Parathyroid adenoma (tissue), 2 donors: ENCODE measurements around the gene TXLNA.

ENCODE experiments used
- H2AFZ ChIP-seq: fragments of 300-600 bp; sonication (generic); one replicate; pipeline ENCODE4 v1.7.0; 2017; ENCODE audit warnings: antibody characterized with exemption, mild to moderate bottlenecking
- H3K27ac ChIP-seq: fragments of 300-600 bp; sonication (generic); one replicate; pipeline ENCODE4 v1.7.0; 2017
- H3K27me3 ChIP-seq: fragments of 300-600 bp; sonication (generic); one replicate; pipeline ENCODE4 v1.7.0; 2017; ENCODE audit warnings: low read length; ENCODE audit not compliant: control insufficient read depth, insufficient read depth
- H3K36me3 ChIP-seq: fragments of 300-600 bp; sonication (generic); one replicate; pipeline ENCODE4 v1.7.0; 2017; ENCODE audit warnings: low read length; ENCODE audit not compliant: control insufficient read depth, insufficient read depth
- H3K4me1 ChIP-seq: fragments of 300-600 bp; sonication (generic); one replicate; pipeline ENCODE4 v1.7.0; 2017; ENCODE audit warnings: control low read depth
- H3K4me2 ChIP-seq: fragments of 300-600 bp; sonication (generic); one replicate; pipeline ENCODE4 v1.7.0; 2017; ENCODE audit warnings: low read length
- H3K4me3 ChIP-seq: fragments of 300-600 bp; sonication (generic); one replicate; pipeline ENCODE4 v1.7.0; 2017; ENCODE audit warnings: low read depth, low read length
- H3K79me2 ChIP-seq: fragments of 300-600 bp; sonication (generic); one replicate; pipeline ENCODE4 v1.7.0; 2017; ENCODE audit warnings: control low read depth
- H3K9ac ChIP-seq: fragments of 300-600 bp; sonication (generic); one replicate; pipeline ENCODE4 v1.7.0; 2017; ENCODE audit warnings: mild to moderate bottlenecking
- H3K9me3 ChIP-seq: fragments of 300-600 bp; sonication (generic); one replicate; pipeline ENCODE4 v1.7.0; 2017; ENCODE audit warnings: low read length; ENCODE audit not compliant: control insufficient read depth
- TF ChIP-seq, protein P1 (sequence below): fragments of 300-600 bp; sonication (generic); IDR thresholded peaks from one replicate; pipeline ENCODE4 v1.7.0; 2017; ENCODE audit warnings: antibody characterized with exemption, mild to moderate bottlenecking
- donor health status: primary hyperparathyroidism.

The TXLNA gene

DNA sequence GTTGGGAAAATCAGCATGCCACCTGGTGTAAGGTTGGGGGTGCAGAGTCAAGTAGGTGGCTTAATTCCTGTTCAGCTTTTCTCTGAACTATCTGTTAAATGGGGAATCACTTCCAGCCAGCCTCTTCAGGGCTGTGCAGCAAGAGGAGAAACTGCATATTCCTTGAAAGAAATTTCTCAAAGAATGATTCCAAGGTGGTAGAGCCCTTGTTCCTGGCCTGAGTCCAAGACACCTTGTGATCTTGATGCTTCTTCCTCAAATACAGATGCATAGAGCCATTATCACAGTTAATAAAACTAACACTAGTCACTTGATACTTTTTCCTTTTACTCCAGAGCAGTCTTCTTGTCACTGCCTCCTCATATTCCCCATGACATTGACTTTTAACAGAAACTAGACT is 5.2 kb downstream of the TXLNA start:
- Histone ChIP-seq H3K27ac (no peak overlapping the region), H3K9me3 (no peaks in the 10 kb centered on the region), H3K79me2 (peaks cover 16% of the 10 kb centered on the region), H3K4me2 (no peak overlapping the region), H3K4me1 (no peaks in the 10 kb centered on the region), H3K27me3 (no peaks in the 10 kb centered on the region), H3K9ac (no peak overlapping the region), H2AFZ (no peak overlapping the region), H3K36me3 (no peaks in the 10 kb centered on the region), H3K4me3 (no peak overlapping the region)
- TF ChIP-seq, protein P1, sequence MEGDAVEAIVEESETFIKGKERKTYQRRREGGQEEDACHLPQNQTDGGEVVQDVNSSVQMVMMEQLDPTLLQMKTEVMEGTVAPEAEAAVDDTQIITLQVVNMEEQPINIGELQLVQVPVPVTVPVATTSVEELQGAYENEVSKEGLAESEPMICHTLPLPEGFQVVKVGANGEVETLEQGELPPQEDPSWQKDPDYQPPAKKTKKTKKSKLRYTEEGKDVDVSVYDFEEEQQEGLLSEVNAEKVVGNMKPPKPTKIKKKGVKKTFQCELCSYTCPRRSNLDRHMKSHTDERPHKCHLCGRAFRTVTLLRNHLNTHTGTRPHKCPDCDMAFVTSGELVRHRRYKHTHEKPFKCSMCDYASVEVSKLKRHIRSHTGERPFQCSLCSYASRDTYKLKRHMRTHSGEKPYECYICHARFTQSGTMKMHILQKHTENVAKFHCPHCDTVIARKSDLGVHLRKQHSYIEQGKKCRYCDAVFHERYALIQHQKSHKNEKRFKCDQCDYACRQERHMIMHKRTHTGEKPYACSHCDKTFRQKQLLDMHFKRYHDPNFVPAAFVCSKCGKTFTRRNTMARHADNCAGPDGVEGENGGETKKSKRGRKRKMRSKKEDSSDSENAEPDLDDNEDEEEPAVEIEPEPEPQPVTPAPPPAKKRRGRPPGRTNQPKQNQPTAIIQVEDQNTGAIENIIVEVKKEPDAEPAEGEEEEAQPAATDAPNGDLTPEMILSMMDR, result no peak

DNA sequence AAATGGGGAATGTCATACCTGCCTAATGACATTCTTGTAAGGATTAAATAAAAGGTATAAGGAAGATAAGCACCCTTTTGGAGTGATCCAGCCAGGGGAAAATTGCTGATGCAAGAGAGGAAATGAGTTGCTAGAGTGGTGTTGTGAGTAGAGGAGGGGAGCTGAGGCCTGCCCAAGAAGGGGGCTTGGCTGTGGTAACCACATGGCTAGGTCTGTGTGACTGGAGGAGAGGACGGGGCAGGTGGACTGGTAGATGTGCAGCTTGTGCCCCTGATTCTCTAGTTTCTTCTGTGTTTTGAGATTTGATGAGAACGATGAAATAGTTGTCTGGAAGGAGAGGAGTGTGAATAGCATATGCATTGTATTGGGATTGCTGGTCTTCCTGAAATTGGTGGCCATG is 6.6 kb downstream of the TXLNA start:
- Histone ChIP-seq H2AFZ (no peak overlapping the region), H3K4me1 (no peaks in the 10 kb centered on the region), H3K79me2 (peaks cover 15% of the 10 kb centered on the region), H3K4me3 (no peak overlapping the region), H3K36me3 (no peaks in the 10 kb centered on the region), H3K27ac (no peak overlapping the region), H3K9me3 (no peaks in the 10 kb centered on the region), H3K27me3 (no peaks in the 10 kb centered on the region), H3K4me2 (no peak overlapping the region), H3K9ac (no peak overlapping the region)
- TF ChIP-seq, protein P1, result no peak

DNA sequence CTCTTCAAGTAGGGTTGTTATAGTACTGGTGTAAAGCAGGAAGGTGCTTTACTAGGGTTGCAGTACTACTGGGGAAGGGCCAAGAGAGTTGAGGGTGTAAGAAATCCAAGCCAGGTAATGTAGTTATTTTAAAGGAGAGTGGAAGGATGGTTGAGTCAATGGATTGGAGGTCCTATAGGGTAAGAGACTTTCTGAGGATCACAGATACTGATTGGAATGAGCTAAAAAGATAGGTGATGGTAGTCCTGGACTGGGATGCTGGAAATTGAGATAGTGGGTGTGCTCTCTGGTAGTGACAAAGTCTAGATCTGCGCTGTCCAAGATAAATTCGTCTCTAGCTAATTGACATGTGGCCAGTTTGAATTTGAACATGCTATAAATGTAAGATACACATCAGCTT is 7.0 kb downstream of the TXLNA start:
- Histone ChIP-seq H3K9ac (no peak overlapping the region), H2AFZ (no peak overlapping the region), H3K4me1 (no peaks in the 10 kb centered on the region), H3K4me2 (no peak overlapping the region), H3K27me3 (no peaks in the 10 kb centered on the region), H3K79me2 (peaks cover 10% of the 10 kb centered on the region), H3K36me3 (no peaks in the 10 kb centered on the region), H3K27ac (no peak overlapping the region), H3K4me3 (no peak overlapping the region), H3K9me3 (no peaks in the 10 kb centered on the region)
- TF ChIP-seq, protein P1, result no peak

DNA sequence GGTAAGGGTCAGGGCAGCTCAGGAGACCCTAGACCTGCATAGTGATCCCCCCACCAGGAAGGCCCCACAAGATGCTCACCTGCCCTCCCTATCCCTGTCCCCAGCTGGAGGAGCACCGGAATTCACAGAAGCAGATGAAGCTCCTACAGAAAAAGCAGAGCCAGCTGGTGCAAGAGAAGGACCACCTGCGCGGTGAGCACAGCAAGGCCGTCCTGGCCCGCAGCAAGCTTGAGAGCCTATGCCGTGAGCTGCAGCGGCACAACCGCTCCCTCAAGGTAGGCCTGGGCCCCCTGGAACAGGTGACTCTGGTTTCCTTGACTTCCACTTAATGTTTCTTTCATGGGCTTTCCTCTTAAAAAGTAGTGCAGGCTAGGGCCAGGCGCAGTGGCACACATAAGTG is 8.4 kb downstream of the TXLNA start:
- Histone ChIP-seq H3K9me3 (no peaks in the 10 kb centered on the region), H3K36me3 (no peaks in the 10 kb centered on the region), H3K27ac (no peak overlapping the region), H3K27me3 (no peaks in the 10 kb centered on the region), H3K9ac (no peak overlapping the region), H2AFZ (no peak overlapping the region), H3K4me3 (no peak overlapping the region), H3K4me1 (no peaks in the 10 kb centered on the region), H3K4me2 (no peak overlapping the region), H3K79me2 (peaks cover 9% of the 10 kb centered on the region)
- TF ChIP-seq, protein P1, result no peak

DNA sequence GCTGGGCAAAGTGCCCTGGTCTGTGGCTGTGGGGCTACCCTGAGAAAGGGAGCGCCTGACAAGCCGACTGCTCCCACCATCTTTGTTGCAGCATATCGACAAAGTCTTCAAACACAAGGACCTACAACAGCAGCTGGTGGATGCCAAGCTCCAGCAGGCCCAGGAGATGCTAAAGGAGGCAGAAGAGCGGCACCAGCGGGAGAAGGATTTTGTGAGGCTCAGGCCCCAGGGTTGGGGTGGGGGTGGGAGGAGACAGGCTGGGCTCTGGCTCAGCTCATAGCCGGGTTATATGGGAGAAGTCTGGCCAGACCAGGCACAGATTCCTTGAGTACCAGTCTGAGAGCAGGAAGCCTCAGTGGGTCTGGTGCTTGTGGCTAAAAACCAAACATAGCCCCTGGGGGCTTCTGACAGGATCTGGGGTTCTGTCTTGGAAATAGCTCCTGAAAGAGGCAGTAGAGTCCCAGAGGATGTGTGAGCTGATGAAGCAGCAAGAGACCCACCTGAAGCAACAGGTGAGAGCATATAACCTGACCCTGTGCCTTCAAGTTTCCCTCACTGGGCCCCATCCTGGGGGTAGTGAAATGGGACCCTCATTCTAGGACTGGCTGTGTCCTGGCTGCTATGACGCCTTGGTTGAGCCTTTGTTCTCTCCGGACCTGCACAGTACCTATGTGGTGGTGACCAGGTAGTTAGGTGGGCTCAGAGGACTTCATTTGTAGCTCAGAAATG is 12.9 kb downstream of the TXLNA start:
- no peak overlapping the region for H3K9ac ChIP-seq
- peaks cover under 1% of the 10 kb centered on the region for H3K4me1 ChIP-seq
- H2AFZ ChIP-seq, result no peak overlapping the region
- no peak overlapping the region for H3K27ac ChIP-seq
- TF ChIP-seq, protein P1, result no peak
- no peak overlapping the region for H3K4me2 ChIP-seq
- no peak overlapping the region for H3K4me3 ChIP-seq
- H3K27me3 ChIP-seq, result no peaks in the 10 kb centered on the region
- no peaks in the 10 kb centered on the region for H3K36me3 ChIP-seq
- no peaks in the 10 kb centered on the region for H3K79me2 ChIP-seq
- H3K9me3 ChIP-seq, result no peaks in the 10 kb centered on the region
